ENCODE data around the gene MCF2L.

MCF2L gene

GRCh38 chr13:113053801-113054604 is 85.0 kb downstream of the MCF2L start:
- TF ChIP-seq POLR2AphosphoS5 (IDR thresholded peaks at IDR 0.05; ENCODE audit: low read depth, low read length) (no peak), TAF1 (IDR thresholded peaks at IDR 0.05; ENCODE audit: borderline replicate concordance, insufficient read depth, low read length) (no peak), REST (IDR thresholded peaks at IDR 0.05; ENCODE audit: insufficient read depth in 1 of 2, low read depth in 2 of 2, low read length in 2 of 2) (no peak), SIN3A (IDR thresholded peaks at IDR 0.05; ENCODE audit: borderline replicate concordance, insufficient read depth, low read length) (no peak), FOXP2 (optimal IDR thresholded peaks at IDR 0.05; ENCODE audit: borderline replicate concordance, extremely low read depth, extremely low read length, insufficient read depth) (no peak)

- TF ChIP-seq FOXP2 (optimal IDR thresholded peaks at IDR 0.05; ENCODE audit: borderline replicate concordance, extremely low read depth, extremely low read length, insufficient read depth), result no peak
- no peak for TF ChIP-seq REST (IDR thresholded peaks at IDR 0.05; ENCODE audit: insufficient read depth in 1 of 2, low read depth in 2 of 2, low read length in 2 of 2)
- no peak for TF ChIP-seq SIN3A (IDR thresholded peaks at IDR 0.05; ENCODE audit: borderline replicate concordance, insufficient read depth, low read length)
- no peak for TF ChIP-seq TAF1 (IDR thresholded peaks at IDR 0.05; ENCODE audit: borderline replicate concordance, insufficient read depth, low read length)
- no peak for TF ChIP-seq POLR2AphosphoS5 (IDR thresholded peaks at IDR 0.05; ENCODE audit: low read depth, low read length)
These were observed 88.1 kb downstream of the MCF2L start for GRCh38 chr13:113057084-113057483.

- TF ChIP-seq POLR2AphosphoS5 (IDR thresholded peaks at IDR 0.05; ENCODE audit: low read depth, low read length) (no peak), FOXP2 (optimal IDR thresholded peaks at IDR 0.05; ENCODE audit: borderline replicate concordance, extremely low read depth, extremely low read length, insufficient read depth) (no peak), TAF1 (IDR thresholded peaks at IDR 0.05; ENCODE audit: borderline replicate concordance, insufficient read depth, low read length) (no peak), REST (IDR thresholded peaks at IDR 0.05; ENCODE audit: insufficient read depth in 1 of 2, low read depth in 2 of 2, low read length in 2 of 2) (no peak), SIN3A (IDR thresholded peaks at IDR 0.05; ENCODE audit: borderline replicate concordance, insufficient read depth, low read length) (no peak)
These were observed 89.3 kb downstream of the MCF2L start for GRCh38 chr13:113058129-113058987.

GRCh38 chr13:113058988-113059850 is 90.2 kb downstream of the MCF2L start:
- TF ChIP-seq REST (IDR thresholded peaks at IDR 0.05; ENCODE audit: insufficient read depth in 1 of 2, low read depth in 2 of 2, low read length in 2 of 2), result no peak
- no peak for TF ChIP-seq POLR2AphosphoS5 (IDR thresholded peaks at IDR 0.05; ENCODE audit: low read depth, low read length)
- TF ChIP-seq FOXP2 (optimal IDR thresholded peaks at IDR 0.05; ENCODE audit: borderline replicate concordance, extremely low read depth, extremely low read length, insufficient read depth), result no peak
- TF ChIP-seq SIN3A (IDR thresholded peaks at IDR 0.05; ENCODE audit: borderline replicate concordance, insufficient read depth, low read length), result no peak
- TF ChIP-seq TAF1 (IDR thresholded peaks at IDR 0.05; ENCODE audit: borderline replicate concordance, insufficient read depth, low read length), result no peak
